ENCODE measurements around the gene HBG2.
"Not testable (repeated sequence)": the region's sequence is repeated elsewhere in the genome, so short reads cannot be mapped to it uniquely, and the experiment has no call there.

Gene HBG2

DNA sequence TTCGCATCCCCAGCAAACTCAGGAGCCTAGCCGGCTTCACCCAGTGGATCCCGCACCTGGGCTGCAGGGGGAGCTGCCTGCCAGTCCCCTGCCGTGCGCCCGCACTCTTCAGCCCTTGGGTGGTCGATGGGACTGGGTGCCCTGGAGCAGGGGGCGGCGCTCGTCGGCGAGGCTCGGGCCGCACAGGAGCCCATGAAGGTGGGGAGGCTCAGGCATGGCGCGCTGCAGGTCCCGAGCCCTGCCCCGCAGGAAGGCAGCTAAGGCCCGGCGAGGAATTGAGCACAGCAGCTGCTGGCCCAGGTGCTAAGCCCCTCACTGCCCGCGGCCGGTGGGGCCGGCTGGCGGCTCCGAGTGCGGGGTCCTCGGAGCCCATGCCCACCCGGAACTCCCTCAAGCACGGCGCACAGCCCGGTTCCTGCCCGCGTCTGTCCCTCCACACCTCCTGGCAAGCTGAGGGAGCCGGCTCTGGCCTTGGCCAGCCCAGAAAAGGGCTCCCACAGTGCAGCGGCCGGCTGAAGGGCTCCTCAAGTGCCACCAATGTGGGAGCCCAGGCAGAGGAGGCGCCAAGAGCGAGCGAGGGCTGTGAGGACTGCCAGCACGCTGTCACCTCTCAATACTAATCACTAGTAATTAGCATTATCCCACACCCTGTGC lies 39.9 kb upstream of the HBG2 start:
- POLR2A ChIA-PET; H3K4me3 ChIP-seq (ENCODE audit: control insufficient read depth in 1 of 7, extremely low read depth in 1 of 7, insufficient read depth in 4 of 7, low read depth in 2 of 7, low read length in 6 of 7); H3K4me1 ChIP-seq (ENCODE audit: control extremely low read depth in 1 of 4, control insufficient read depth in 4 of 4, insufficient read depth in 4 of 4, low read length in 3 of 4); H3K9me3 ChIP-seq (ENCODE audit: control extremely low read depth in 1 of 5, control insufficient read depth in 4 of 5, insufficient read depth in 2 of 5, low read depth in 1 of 5, low read length in 4 of 5); H3K27me3 ChIP-seq (replicated peaks in 2 of 5; ENCODE audit: control insufficient read depth in 4 of 5, insufficient read depth in 5 of 5, low read length in 4 of 5); H3K36me3 ChIP-seq (ENCODE audit: control insufficient read depth in 4 of 4, insufficient read depth in 4 of 4, low read length in 3 of 4); DNase-seq; H3K27ac ChIP-seq (ENCODE audit: insufficient read depth in 1 of 2, low read depth in 1 of 2, low read length in 2 of 2, poor library complexity in 1 of 2, severe bottlenecking in 2 of 2); CTCF ChIA-PET: not testable (repeated sequence)
- 93% methylated on average over 28 of the region's 41 CpGs for WGBS (ENCODE audit: insufficient coverage)

DNA sequence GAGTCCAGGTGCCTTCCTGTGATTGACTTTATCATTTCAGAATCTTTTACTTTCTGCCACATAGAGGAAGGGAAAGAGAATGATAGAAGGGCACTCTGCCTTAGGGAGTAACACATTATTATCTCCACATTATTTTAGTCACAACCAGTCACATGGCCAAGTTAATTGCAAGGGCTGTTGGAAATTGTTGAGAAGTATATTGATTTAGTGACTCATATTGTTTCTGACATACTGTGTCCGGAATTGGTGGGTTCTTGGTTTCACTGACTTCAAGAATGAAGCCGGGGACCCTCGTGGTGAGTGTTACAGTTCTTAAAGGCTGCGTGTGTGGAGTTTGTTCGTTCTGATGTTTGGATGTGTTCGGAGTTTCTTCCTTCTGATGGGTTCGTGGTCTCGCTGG lies 38.4 kb upstream of the HBG2 start:
- DNase-seq = no peak
- Histone ChIP-seq H3K4me1 (ENCODE audit: control extremely low read depth in 1 of 4, control insufficient read depth in 4 of 4, insufficient read depth in 4 of 4, low read length in 3 of 4) (peaks cover 0 to 6% (median 0%) of the 10 kb centered on the region in 4 experiments), H3K27ac (ENCODE audit: insufficient read depth in 1 of 2, low read depth in 1 of 2, low read length in 2 of 2, poor library complexity in 1 of 2, severe bottlenecking in 2 of 2) (no peak overlapping the region), H3K9me3 (ENCODE audit: control extremely low read depth in 1 of 5, control insufficient read depth in 4 of 5, insufficient read depth in 2 of 5, low read depth in 1 of 5, low read length in 4 of 5) (no peaks in the 10 kb centered on the region), H3K4me3 (ENCODE audit: control insufficient read depth in 1 of 7, extremely low read depth in 1 of 7, insufficient read depth in 4 of 7, low read depth in 2 of 7, low read length in 6 of 7) (no peak overlapping the region), H3K36me3 (ENCODE audit: control insufficient read depth in 4 of 4, insufficient read depth in 4 of 4, low read length in 3 of 4) (no peaks in the 10 kb centered on the region), H3K27me3 (replicated peaks in 2 of 5; ENCODE audit: control insufficient read depth in 4 of 5, insufficient read depth in 5 of 5, low read length in 4 of 5) (no peaks in the 10 kb centered on the region)
- POLR2A ChIA-PET = no interaction called here
- WGBS (ENCODE audit: insufficient coverage) = 100% methylated on average over 7 of the region's 8 CpGs
- CTCF ChIA-PET = no interaction called here

DNA sequence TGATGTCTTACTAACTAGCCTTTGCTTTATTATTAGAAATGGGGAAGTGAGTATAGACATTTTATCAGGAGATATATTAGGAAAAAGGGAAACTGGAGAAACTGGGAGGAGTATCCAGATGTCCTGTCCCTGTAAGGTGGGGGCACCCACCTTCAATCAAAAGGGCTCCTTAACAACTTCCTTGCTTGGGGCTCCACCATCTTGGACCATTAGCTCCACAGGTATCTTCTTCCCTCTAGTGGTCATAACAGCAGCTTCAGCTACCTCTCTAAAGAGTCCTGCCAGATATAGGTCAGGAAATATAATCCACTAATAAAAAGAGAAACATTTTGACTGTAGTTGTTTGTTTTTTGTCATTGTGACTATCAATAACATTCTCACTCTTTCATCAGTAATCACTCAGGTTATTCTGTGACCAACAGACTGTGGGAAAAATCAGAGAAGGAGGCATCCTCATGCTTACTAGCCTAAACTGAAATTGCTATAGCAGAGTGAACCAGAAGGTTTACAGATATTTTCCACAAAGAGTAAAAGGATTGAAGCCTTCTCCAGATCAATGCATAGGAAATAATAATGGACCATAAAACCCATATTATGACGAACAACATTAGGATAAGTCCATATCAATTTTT lies 36.7 kb upstream of the HBG2 start:
- Histone ChIP-seq H3K27ac (ENCODE audit: insufficient read depth in 1 of 2, low read depth in 1 of 2, low read length in 2 of 2, poor library complexity in 1 of 2, severe bottlenecking in 2 of 2) (no peak overlapping the region), H3K4me1 (ENCODE audit: control extremely low read depth in 1 of 4, control insufficient read depth in 4 of 4, insufficient read depth in 4 of 4, low read length in 3 of 4) (peaks cover 0 to 6% (median 0%) of the 10 kb centered on the region in 4 experiments), H3K27me3 (replicated peaks in 2 of 5; ENCODE audit: control insufficient read depth in 4 of 5, insufficient read depth in 5 of 5, low read length in 4 of 5) (no peaks in the 10 kb centered on the region), H3K9me3 (ENCODE audit: control extremely low read depth in 1 of 5, control insufficient read depth in 4 of 5, insufficient read depth in 2 of 5, low read depth in 1 of 5, low read length in 4 of 5) (no peaks in the 10 kb centered on the region), H3K4me3 (ENCODE audit: control insufficient read depth in 1 of 7, extremely low read depth in 1 of 7, insufficient read depth in 4 of 7, low read depth in 2 of 7, low read length in 6 of 7) (no peak overlapping the region), H3K36me3 (ENCODE audit: control insufficient read depth in 4 of 4, insufficient read depth in 4 of 4, low read length in 3 of 4) (no peaks in the 10 kb centered on the region)
- ChIA-PET CTCF (interaction anchor here (0.6 to 5.4 kb wide), 10 partner anchors 9 to 173 kb away, joined by 3 to 67 read pairs (median 4); no protein-coding TSS in a partner anchor), POLR2A (no interaction called here)
- DNase-seq = peak; percentile 65 to 70 (median 69)
- WGBS (ENCODE audit: insufficient coverage) = no CpG with 5 or more reads among the region's 1 CpG

DNA sequence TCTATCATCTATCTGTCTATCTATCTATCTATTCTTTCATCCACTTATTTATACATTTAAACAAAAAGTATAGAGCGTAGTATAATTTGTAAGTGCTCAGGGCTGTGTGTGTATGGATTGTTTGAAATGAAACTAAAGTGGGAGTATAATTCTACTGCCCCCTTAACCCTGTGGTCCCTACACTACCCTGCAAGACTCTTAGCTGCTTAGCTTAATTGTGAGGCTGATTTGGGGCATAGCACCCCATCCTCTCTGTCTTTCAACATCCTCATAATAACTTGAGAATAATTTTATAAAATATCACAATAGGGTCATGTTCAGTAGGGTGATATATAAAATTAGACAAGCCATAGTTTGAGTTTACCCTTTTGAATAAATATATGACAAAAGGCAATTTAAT lies 35.5 kb upstream of the HBG2 start:
- WGBS (ENCODE audit: insufficient coverage) = no CpG with 5 or more reads among the region's 1 CpG
- ChIA-PET CTCF (interaction anchor here (1.2 to 5.4 kb wide), 7 partner anchors 10 to 171 kb away, joined by 3 to 67 read pairs (median 4); no protein-coding TSS in a partner anchor), POLR2A (interaction anchor here (0.7 kb wide), 1 partner anchor 50 kb away, joined by 3 read pairs; no protein-coding TSS in a partner anchor)
- no peaks in the 10 kb centered on the region for H3K27me3 ChIP-seq (replicated peaks in 2 of 5; ENCODE audit: control insufficient read depth in 4 of 5, insufficient read depth in 5 of 5, low read length in 4 of 5)
- H3K4me3 ChIP-seq (ENCODE audit: control insufficient read depth in 1 of 7, extremely low read depth in 1 of 7, insufficient read depth in 4 of 7, low read depth in 2 of 7, low read length in 6 of 7) = no peak overlapping the region
- peaks cover 0 to 6% (median 0%) of the 10 kb centered on the region in 4 experiments for H3K4me1 ChIP-seq (ENCODE audit: control extremely low read depth in 1 of 4, control insufficient read depth in 4 of 4, insufficient read depth in 4 of 4, low read length in 3 of 4)
- no peak for DNase-seq
- no peaks in the 10 kb centered on the region for H3K9me3 ChIP-seq (ENCODE audit: control extremely low read depth in 1 of 5, control insufficient read depth in 4 of 5, insufficient read depth in 2 of 5, low read depth in 1 of 5, low read length in 4 of 5)
- H3K27ac ChIP-seq (ENCODE audit: insufficient read depth in 1 of 2, low read depth in 1 of 2, low read length in 2 of 2, poor library complexity in 1 of 2, severe bottlenecking in 2 of 2) = no peak overlapping the region
- no peaks in the 10 kb centered on the region for H3K36me3 ChIP-seq (ENCODE audit: control insufficient read depth in 4 of 4, insufficient read depth in 4 of 4, low read length in 3 of 4)

DNA sequence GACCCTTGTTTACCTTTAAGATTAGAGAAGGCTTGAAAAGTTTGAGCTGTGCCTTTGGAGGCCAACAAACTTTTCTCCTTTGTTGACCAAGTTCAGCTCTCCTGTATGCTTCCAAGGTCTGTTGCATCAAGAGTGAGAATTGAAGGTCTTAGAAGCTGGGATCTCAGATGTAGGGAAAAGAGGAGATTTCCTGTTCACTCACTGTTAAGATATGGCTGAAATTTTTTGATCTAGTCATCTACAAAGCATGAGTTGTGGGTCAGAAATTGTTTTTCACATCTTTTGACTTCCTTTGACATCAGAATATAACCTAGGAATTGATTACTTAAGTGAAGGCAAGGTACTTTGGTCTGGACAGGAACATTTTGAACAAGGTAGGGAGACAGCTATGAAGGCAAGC lies 35.1 kb upstream of the HBG2 start:
- ChIA-PET POLR2A (interaction anchor here (0.7 kb wide), 1 partner anchor 49 kb away, joined by 3 read pairs; no protein-coding TSS in a partner anchor), CTCF (interaction anchor here (1.2 to 5.4 kb wide), 5 partner anchors 10 to 169 kb away, joined by 3 to 67 read pairs (median 6); no protein-coding TSS in a partner anchor)
- H3K27ac ChIP-seq (ENCODE audit: insufficient read depth in 1 of 2, low read depth in 1 of 2, low read length in 2 of 2, poor library complexity in 1 of 2, severe bottlenecking in 2 of 2) = peak overlapping the region in 1 of 2 experiments; percentile 35
- peaks cover 0 to 6% (median 0%) of the 10 kb centered on the region in 4 experiments for H3K4me1 ChIP-seq (ENCODE audit: control extremely low read depth in 1 of 4, control insufficient read depth in 4 of 4, insufficient read depth in 4 of 4, low read length in 3 of 4)
- DNase-seq = no peak
- H3K4me3 ChIP-seq (ENCODE audit: control insufficient read depth in 1 of 7, extremely low read depth in 1 of 7, insufficient read depth in 4 of 7, low read depth in 2 of 7, low read length in 6 of 7) = no peak overlapping the region
- H3K36me3 ChIP-seq (ENCODE audit: control insufficient read depth in 4 of 4, insufficient read depth in 4 of 4, low read length in 3 of 4) = no peaks in the 10 kb centered on the region
- H3K9me3 ChIP-seq (ENCODE audit: control extremely low read depth in 1 of 5, control insufficient read depth in 4 of 5, insufficient read depth in 2 of 5, low read depth in 1 of 5, low read length in 4 of 5) = no peaks in the 10 kb centered on the region
- H3K27me3 ChIP-seq (replicated peaks in 2 of 5; ENCODE audit: control insufficient read depth in 4 of 5, insufficient read depth in 5 of 5, low read length in 4 of 5) = no peaks in the 10 kb centered on the region

DNA sequence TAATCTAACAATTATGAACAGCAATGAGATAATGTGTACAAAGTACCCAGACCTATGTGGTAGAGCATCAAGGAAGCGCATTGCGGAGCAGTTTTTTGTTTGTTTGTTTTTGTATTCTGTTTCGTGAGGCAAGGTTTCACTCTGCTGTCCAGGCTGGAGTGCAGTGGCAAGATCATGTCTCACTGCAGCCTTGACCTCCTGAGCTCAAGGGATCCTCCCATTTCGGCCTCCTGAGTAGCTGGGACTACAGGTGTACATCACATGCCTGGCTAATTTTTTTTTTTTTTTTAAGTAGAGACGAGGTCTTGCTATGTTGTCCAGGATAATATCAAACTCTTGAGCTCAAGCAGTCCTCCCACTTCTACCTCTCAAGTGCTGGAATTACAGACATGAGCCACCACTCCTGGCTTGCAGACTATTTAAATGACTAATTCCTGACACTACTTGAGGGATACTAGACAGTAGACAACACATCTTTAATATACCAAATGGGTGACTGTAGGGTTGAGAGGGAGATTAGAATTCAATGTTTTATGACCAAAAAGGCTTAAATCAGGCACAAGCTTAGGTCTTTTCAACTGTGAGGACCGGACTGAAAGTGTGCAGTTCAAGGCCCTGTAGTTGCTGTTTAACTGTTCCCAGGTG lies 34.4 kb upstream of the HBG2 start:
- H3K36me3 ChIP-seq (ENCODE audit: control insufficient read depth in 4 of 4, insufficient read depth in 4 of 4, low read length in 3 of 4) = no peaks in the 10 kb centered on the region
- CTCF ChIA-PET = interaction anchor here (0.6 to 5.4 kb wide), 7 partner anchors 9 to 164 kb away, joined by 3 to 67 read pairs (median 3); no protein-coding TSS in a partner anchor
- peak overlapping the region in 1 of 2 experiments; percentile 35 for H3K27ac ChIP-seq (ENCODE audit: insufficient read depth in 1 of 2, low read depth in 1 of 2, low read length in 2 of 2, poor library complexity in 1 of 2, severe bottlenecking in 2 of 2)
- 100% methylated on average over 6 of the region's 6 CpGs for WGBS (ENCODE audit: insufficient coverage)
- no peak overlapping the region for H3K4me3 ChIP-seq (ENCODE audit: control insufficient read depth in 1 of 7, extremely low read depth in 1 of 7, insufficient read depth in 4 of 7, low read depth in 2 of 7, low read length in 6 of 7)
- POLR2A ChIA-PET = no interaction called here
- peaks cover 0 to 6% (median 0%) of the 10 kb centered on the region in 4 experiments for H3K4me1 ChIP-seq (ENCODE audit: control extremely low read depth in 1 of 4, control insufficient read depth in 4 of 4, insufficient read depth in 4 of 4, low read length in 3 of 4)
- H3K9me3 ChIP-seq (ENCODE audit: control extremely low read depth in 1 of 5, control insufficient read depth in 4 of 5, insufficient read depth in 2 of 5, low read depth in 1 of 5, low read length in 4 of 5) = no peaks in the 10 kb centered on the region
- no peaks in the 10 kb centered on the region for H3K27me3 ChIP-seq (replicated peaks in 2 of 5; ENCODE audit: control insufficient read depth in 4 of 5, insufficient read depth in 5 of 5, low read length in 4 of 5)
- DNase-seq = no peak
